NCI-H524 treated with DMSO at 0.1 percent for 48 hours (cell line): ENCODE results near the gene EHF.

Source experiments
- DNase-seq: peaks from one replicate; lab custom pipeline; 2025; lab: John Stamatoyannopoulos, UW

The EHF gene

DNA sequence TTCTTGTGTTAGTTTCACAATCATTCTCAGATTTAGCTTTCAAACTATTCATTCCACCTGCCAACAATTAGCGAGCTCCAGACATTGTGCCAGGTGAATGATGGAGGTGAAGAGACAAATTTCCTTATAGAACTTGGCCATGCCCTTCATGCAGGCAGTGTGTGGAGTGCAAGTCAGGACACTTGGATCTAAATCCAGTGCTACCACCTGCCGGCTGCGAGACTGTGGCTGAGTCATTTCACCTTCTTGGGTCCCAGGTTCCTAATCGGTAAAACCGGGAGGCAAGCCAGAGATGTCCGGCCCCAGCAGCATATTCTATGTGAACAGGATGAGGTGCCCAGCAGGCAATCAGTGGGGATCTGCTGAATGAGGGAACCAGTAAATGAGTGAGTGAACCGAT is 18.6 kb upstream of the EHF start:
- no peak for DNase-seq

DNA sequence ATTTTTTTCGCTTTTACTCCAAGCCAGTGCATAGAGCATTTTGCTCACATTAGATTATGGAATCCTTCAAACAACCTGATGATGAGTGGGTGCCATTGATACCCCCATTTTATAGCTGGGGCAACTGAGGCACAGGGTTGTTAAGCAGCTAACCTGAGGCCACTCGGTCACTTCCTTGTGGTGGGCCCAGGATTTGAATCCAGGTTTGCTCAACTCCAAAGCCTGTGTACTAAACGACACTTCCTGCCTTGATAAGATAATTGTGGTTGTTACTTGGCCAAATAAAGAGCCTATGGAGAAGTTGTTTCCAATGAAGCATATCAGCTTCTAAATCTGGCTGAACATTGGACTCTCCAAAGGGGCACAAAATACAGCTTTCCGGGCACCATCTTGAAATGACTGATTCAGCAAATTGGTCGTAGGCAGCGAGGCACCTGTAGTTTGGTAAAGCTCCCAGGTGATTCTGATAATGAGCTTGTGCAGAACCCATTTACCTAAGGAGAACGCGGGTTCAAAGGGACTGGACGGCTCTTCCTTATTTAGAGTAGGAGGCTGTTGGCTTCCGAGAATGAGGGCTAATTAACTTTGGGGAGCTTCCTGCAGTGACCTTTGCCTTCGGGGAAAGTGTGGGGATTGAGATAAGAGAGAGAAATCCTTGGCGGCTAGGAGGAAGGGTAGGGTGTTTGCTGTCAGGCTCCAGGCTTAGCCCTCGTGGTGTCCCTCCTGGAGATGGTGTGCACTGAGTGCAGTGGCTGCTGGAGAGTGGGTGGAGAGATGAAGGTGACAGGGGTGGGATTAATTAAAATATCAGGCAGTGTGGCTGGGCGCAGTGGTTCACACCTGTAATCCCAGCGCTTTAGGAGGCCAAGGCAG is 17.5 kb upstream of the EHF start:
- DNase-seq: no peak

DNA sequence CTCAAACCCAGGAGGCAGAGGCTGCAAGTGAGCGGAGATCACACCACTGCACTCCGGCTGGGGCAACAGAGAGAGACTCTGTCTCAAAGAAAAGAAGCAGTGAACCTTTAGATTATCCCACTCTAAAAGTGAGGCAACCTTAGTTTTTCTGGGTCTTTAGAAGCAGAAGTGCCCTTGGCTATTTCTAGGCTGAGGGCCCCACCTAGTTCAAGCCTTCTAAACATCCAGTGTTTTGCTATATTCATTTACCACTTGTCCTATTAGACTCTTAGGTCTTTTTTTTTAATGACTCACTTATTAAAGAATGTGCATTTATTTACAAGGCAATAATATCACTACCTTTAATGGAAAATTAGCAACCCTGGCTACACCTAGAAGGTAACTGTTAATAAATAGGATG is 16.7 kb upstream of the EHF start:
- no peak for DNase-seq

DNA sequence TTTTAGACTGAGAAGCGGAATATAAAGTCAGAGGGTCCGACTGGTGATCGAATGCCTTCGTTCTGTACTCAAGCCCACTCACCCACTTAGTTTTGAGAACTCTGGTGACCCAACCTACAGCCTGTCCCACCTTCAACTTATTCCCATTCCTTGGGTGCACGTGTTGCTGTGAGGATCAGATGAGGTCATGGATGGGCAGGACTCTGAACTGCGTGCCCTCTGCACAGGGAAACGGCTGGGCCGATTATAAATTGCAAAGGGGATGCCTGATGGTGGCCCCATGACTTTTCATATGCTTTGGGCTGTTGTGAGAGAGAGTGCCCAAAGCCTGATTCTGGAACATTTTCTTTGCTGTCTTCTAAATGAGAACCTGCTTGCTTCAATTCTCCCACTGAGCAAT is 16.0 kb upstream of the EHF start:
- DNase-seq: no peak

DNA sequence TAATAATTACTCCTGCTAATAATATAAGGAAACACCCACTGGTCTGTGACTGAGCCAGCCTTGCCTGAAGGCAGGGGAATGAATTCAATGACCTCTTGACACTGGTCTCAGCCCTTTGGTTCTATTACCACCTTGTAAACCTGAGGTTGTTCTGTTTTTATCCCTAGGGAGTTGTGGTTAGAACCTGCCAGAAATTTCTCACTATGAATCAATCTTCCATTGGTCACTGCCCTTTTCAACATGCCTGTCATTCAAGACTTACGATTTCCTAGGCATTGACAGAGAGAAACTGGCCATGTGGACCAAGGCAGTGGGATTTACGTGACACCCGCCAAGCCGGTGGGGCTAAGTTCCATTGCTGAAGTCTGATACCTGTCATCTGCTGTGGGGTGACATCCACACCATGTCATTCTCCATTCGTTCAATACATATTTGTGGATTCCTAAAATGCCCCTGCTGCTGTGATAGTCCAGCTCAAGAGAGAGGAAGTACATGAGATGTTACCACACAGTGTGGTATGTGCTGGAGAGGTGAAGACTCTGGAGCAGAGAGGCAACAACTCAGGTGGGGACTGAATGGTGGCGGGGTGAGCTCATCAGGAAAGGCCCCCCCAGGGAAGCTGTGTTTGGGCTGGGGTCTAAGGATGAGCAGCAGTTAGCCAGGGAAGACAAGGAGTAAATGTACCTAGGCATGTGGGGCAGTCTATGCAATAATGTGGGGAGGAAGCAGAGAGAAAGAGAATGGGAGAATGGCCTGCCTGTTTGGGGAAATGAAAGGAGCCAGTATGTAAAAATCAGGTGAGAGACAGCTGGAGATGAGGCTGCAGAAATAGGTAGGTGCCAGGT is 15.2 kb upstream of the EHF start:
- no peak for DNase-seq

DNA sequence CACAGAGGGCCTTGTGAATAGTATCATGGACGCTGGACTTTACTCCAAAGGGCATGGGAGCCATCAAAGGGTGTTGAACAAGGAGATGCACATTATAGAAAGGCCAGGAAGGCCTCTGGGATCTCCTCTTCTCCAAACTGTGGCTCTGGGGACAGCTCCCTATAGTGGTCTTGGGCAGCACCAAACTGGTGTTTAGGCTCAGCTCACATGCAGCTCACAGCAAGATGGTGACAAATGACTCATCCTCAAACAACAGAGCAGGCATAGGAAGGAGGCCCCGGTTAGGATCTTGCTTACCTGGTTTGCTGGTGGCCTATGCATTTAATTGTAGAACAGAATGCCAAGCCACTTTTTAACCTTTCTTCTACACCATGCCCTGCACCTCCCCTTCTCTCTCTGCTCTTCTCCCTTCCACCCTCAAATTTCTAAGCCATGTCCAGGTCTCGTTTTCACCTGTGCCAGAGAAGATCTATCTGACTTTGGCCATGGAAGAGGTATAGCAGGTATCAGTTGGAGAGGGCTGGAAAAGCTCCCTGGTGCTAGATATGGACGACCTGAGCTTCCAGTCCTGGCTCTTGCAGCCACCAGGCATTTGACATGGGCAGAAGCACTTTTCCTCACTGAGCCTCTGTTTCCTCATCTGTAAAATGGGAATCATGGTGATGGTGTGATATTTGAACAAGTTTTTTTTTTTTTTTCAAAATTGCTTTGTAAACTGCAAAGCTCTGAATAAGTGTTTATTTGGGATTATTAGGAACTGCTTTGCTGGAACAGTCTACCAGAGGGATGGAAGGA is 14.4 kb upstream of the EHF start:
- no peak for DNase-seq

DNA sequence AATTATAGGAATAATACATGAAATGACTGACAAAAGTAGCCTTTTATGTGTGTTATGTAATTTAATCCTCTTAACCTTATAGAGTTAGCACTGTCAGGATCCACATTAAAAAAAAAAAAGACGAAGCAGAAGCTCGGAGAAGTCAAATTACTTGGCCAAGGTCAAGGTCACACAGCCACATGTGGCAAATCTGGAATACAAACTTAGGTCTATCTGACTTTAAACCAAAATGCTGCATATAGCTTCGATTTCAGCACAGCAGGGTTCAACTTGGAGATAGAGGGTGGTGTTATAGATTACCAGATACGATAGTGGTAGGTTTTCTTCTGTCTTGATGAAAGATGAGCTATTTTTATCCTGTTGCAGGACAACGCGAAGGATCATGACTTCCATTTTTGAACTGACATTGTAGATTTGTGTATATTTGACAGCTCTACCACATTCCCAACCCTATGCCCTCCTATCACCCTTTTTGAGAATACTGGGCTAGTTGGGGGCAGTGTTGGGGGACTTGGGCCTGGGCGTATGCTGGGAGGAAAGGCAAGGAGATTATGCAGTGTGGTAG is 11.6 kb upstream of the EHF start:
- DNase-seq: no peak

DNA sequence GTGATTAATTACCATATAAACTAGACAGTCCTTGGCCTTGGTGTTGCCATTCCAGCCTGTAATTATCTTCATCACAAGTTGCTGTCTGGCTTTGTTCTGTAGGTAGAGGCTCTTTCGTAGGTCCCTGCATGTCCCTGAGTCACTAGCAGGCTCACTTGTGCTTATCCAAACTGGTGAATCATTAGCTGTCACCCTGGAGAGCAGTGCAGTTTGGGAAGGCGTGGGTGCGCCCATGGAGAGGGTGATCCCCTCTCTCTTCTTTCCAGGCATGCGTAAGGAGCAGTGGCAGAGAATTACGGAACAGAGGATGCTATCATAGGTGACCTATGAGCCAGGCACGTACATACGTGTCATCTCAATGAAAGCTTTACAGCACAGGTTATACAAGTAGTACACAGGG is 11.0 kb upstream of the EHF start:
- DNase-seq: no peak

DNA sequence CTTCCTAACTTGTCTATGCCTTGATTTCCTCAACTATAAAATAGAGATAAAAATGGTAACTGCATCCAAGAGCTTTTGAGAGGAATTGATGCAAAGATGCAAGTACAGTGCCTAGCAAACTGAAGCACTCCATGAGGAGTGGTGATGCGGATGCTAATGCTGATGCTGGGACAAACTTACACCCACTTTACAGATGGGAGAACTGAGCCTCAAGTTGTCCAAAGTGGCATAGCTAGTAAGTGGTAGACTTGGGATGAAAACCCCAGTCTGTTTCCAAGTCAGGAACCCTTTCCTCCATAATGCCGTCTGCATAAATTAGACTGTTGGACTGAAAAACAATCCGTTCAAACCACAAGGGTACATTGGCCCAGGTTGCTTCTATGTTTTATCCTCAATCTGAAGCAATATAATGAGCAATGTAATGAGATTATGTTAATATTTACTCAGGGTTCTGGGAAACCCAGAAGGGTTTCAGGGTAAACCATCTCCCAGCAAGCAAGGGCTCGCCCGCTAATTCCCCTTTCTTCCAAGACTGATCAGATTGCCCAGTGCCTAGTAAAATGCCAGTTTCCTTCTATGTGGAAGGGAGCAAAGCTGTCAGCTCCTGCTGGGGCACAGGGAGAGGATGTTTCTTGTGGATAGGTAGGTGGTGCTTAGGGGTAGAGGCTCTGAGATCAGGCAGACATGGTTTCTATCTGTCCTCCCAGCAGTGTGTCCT is 10.4 kb upstream of the EHF start:
- no peak for DNase-seq

DNA sequence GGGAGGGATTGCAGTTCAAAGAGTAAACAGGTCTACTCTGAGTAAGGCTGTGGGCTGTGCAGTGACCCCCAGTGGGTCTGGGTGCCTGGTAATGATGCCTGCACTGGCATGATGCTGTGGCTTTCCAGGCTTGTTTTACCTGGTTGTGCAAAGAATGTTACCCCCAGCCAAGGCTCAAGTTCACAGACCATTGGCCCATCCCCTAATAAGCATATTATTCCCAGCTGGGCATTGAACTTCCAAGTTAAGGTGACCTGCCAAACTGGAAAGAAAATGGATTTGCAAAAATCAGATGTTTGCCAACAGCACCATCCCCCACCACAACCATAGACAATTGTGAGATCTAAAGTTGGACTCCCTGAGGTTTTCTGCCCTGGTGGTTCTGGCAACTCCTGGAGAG is 7.9 kb upstream of the EHF start:
- no peak for DNase-seq

DNA sequence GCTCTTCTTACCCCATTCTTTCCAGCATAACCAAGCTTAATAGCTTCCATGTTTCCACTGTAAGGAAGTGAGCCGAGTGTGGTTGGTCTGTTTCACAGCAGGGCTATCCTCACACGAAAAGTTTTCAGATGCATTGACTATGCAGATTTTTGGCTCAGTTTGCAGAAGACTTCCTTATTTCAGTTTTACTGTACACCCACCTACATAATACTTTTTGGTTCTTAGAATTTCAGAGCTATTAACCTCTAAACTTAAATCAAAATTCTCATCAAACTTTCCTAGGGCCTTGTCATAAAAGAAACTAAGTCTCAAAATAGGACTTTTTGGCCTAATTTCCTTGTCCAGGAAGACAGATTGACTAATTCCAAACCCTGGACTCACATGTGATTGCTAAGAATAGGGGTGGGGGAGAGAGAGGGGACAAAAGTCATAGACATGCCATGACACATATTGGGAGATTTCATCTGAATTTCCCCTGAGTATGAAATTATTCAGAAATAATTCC is 7.3 kb upstream of the EHF start:
- DNase-seq: no peak

DNA sequence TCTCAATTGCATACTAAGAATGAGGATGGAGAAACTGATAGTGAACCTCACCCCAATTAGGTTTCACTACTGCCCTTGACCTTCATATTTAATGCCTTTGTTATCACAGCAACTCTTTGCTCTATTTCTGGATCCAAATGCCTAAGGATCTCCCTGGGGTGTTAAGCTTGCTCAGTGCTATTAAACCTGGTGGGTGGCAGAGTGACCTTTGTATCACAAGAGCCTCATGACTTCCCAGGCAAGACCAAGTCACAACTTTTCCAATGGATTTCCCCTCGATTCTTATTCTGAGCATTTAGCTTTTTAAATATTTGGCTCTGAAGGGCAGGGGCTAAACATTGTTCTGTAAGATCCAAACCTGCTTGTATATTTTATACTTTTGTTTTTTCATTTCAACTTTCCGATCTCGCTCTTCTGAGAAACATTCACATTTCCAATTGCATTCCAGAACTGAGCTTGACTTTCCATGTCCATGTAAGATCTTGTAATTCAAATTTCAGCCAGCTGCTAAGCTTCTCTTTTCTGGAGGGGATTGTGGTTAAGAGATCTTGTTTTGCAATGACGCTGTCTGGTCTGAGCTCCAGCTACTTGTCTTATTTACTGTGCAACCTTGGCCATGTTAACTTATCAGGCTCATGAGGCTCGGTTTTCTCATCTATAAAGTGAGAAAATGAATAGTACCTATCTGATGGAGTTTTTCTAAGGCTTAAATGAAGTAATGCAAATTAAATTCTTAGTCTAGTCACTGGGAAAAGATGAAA is 6.4 kb upstream of the EHF start:
- DNase-seq: no peak

DNA sequence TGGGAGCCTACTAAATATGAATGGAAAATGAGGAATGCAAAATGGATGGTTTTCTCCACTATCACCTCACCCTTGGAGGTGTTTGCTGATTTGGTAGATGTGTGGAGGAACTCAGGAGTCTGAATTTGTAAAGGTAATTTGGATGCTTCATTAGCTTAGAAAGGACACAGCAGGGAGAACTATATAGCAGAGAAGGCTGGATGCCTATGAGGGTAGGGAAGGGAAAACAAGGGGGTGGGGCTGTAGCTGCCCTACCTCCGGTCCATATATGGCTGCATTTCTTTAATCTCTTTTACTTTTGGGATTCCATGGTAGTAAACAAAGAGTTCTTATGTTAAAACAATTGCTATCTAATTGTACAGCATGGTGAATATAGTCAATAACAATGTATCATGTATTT is 4.8 kb upstream of the EHF start:
- no peak for DNase-seq

DNA sequence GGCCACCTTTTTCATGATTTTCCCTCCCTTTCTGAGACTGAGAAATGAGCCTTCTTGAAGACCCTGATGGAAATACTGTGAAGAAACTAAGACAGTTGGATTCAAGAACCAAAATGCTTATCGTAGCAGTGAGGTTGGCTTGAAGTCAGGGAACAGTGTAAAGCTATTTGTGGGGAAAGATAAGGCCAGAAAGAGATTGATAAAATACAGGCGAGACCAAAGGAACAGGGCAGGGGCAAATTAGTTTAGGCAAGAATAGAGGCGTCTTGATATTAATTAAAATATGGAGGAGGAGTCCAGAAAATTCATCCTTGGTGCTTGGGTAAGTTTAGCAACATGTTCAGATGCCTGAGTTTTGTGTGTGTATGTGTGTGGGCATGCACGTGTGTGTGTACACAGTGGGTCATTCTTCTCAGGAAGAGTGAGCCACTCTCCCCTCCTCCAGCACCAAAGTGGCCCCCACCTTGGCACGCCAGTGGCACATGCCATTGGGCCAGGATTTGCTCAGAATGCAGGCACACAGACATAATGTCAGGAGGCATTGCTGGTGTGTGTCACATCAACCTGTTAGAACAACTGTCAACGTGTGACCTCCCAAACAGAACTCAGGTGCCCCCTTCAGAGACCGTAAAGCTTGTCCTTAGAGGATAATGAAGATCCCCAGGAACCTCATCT is 3.9 kb upstream of the EHF start:
- DNase-seq: no peak

DNA sequence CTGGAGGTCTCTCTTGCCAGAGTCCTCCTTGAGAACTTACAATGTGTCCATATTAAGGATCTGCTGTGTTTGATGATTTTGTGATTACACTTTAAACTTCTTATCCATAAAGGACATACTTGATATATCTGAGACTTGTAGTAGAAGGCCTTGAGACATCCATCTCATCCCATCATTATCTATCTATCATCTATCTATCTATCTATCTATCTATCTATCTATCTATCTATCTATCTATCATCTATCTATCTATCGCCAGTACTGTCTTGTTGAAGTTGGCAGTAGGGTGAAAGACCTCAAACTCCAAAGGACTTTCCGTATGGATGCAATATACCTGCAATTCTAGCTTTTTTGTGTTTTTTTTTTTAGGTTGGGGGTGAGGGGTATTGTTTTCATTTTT is 2.5 kb upstream of the EHF start:
- no peak for DNase-seq

DNA sequence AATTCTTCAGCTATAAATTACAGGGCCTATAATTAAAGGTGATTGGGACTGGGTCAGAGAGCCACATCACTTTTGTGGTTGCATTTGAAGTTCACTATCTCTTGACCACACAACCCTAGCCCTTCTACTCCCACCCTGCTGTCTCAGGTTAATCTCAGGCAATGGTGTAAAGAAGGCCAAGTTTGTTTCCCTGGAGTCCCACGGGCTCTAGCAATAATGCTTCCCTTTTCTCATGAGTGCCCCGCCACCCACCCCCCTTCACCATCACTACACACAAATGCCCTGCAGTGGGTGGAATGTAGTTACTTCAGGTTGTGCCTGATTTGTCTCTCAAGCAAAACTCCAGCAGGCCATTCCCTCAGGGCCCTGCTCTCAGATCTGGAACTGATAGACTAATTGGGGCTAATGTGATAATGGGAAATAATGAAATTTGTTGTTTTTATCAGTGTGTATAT is 1.8 kb upstream of the EHF start:
- DNase-seq: no peak

DNA sequence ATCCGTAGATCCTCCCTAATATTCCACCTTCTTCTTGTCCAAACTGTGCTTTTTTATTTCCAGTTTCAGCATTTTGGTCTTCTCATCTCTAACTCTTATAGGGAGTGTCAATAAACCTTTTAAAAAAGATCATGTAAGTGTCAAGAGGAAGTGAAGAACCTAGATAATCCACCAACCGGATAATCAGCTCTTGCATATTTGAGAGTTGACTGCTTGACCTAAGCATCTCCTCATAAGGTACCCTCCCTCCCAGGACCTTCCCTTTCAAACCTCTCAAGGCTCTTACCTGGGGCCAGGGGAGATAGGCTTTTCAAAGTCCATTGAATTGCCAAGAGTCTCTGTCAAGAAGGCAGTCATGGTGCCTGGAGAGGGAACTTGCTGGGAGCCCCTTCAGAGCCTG is 691 bp upstream of the EHF start:
- no peak for DNase-seq

DNA sequence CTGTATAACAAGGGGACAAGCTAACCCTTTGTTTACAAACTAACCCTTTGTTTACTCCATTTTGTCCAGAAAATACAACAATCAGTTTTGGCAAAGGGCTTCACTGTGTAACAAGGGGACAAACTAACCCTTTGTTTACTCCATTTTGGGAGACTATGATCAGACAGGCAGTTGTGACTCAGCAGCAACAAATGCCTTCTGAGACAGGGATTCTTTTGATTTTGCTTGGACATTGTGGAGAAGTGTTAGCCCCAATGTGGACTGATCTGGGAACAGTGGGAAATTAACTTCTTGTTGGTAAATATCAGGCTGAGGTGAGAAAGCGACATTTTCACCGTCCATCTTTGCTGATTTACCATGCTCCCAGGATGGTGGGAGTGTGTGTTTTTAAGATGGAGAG is 983 bp downstream of the EHF start:
- no peak for DNase-seq

DNA sequence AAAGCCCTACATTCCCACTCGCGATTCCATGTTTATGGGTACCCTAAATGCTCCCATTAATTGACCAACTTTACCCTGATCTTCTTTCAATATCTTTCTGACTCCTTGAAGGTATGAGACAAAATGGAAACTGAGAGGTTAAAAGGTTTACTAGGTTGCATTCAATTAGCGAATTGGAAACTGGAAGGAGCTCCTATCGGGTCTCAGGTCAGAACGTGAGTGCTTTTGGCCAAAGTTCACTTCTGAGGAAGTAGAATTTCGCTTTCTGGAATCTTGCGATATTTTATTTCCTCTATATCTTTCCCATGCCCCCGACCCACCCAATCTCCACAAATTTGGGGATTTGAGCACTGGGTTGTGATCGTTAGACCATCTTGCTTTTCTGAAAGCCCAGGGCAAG is 2.6 kb downstream of the EHF start:
- no peak for DNase-seq

DNA sequence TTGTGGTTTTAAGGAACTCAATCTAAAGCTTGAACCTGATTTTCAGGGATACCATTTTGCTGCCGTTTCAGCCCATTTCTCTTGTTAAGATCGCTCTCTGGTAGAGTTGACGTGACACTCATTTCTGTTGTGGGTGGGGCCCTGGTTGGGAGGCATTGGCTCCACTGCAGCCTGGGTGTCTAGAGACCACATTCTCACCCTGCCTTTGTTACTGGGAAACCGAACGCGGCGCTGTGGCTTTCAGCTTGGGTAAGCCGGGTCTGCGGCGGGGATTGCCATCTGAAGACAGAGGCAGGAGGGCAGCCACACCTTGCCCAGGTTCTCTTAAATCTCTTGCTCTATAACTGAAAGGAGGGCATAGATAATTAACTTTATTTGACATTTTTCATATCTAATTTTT is 3.2 kb downstream of the EHF start:
- DNase-seq: no peak
